ENCODE measurements around the gene TXNRD3. TPM values are rescaled to one million over a fixed set of nuclear protein-coding genes. Genes with fewer than 3 reads are reported as not detected.

Gene TXNRD3
- total RNA-seq, 1 donor from 2014 or later = 4.1 TPM

GRCh38 chr3:126683069-126683468, 28.1 kb upstream of the TXNRD3 start:
- no peak overlapping the region for H3K4me3 ChIP-seq
- H3K4me1 ChIP-seq = peaks cover 9% of the 10 kb centered on the region
- H3K27ac ChIP-seq (replicated peaks) = no peak overlapping the region
- H3K27me3 ChIP-seq (ENCODE audit: low read depth) = peaks cover 10% of the 10 kb centered on the region
- H3K9me3 ChIP-seq (replicated peaks) = no peaks in the 10 kb centered on the region
- H3K36me3 ChIP-seq = no peaks in the 10 kb centered on the region
- intact Hi-C loops (cut with micrococcal nuclease) = no loop called here
- no peak for TF ChIP-seq CTCF (IDR thresholded peaks at IDR 0.05; ENCODE audit: borderline replicate concordance)
- no peak for DNase-seq

- H3K27ac ChIP-seq (replicated peaks) = no peak overlapping the region
- H3K4me1 ChIP-seq = peaks cover 9% of the 10 kb centered on the region
- H3K4me3 ChIP-seq = no peak overlapping the region
- no peaks in the 10 kb centered on the region for H3K9me3 ChIP-seq (replicated peaks)
- peaks cover 21% of the 10 kb centered on the region for H3K27me3 ChIP-seq (ENCODE audit: low read depth)
- no peaks in the 10 kb centered on the region for H3K36me3 ChIP-seq
- TF ChIP-seq CTCF (IDR thresholded peaks at IDR 0.05; ENCODE audit: borderline replicate concordance) = no peak
- intact Hi-C loops (cut with micrococcal nuclease) = no loop called here
- DNase-seq = no peak
These were observed 27.1 kb upstream of the TXNRD3 start for GRCh38 chr3:126682009-126682408.

GRCh38 chr3:126680667-126681055, 25.7 kb upstream of the TXNRD3 start:
- Histone ChIP-seq H3K4me1 (peaks cover 9% of the 10 kb centered on the region), H3K9me3 (replicated peaks) (no peaks in the 10 kb centered on the region), H3K27ac (replicated peaks) (no peak overlapping the region), H3K4me3 (no peak overlapping the region), H3K27me3 (ENCODE audit: low read depth) (peaks cover 28% of the 10 kb centered on the region), H3K36me3 (no peaks in the 10 kb centered on the region)
- no peak for DNase-seq
- TF ChIP-seq CTCF (IDR thresholded peaks at IDR 0.05; ENCODE audit: borderline replicate concordance) = no peak
- intact Hi-C loops (cut with micrococcal nuclease) = no loop called here

- Histone ChIP-seq H3K9me3 (replicated peaks) (no peaks in the 10 kb centered on the region), H3K4me3 (no peak overlapping the region), H3K36me3 (no peaks in the 10 kb centered on the region), H3K4me1 (peaks cover 8% of the 10 kb centered on the region), H3K27me3 (ENCODE audit: low read depth) (peaks cover 28% of the 10 kb centered on the region), H3K27ac (replicated peaks) (no peak overlapping the region)
- intact Hi-C loops (cut with micrococcal nuclease) = loop anchor here (5.0 kb wide), 1 partner anchor 862 kb away; no protein-coding TSS in a partner anchor
- DNase-seq = no peak
- no peak for TF ChIP-seq CTCF (IDR thresholded peaks at IDR 0.05; ENCODE audit: borderline replicate concordance)
These were observed 25.1 kb upstream of the TXNRD3 start for GRCh38 chr3:126679831-126680666.

GRCh38 chr3:126679318-126679751, 24.4 kb upstream of the TXNRD3 start:
- Histone ChIP-seq H3K4me3 (no peak overlapping the region), H3K36me3 (no peaks in the 10 kb centered on the region), H3K27ac (replicated peaks) (no peak overlapping the region), H3K4me1 (peaks cover 5% of the 10 kb centered on the region), H3K27me3 (ENCODE audit: low read depth) (peaks cover 28% of the 10 kb centered on the region), H3K9me3 (replicated peaks) (peaks cover 5% of the 10 kb centered on the region)
- intact Hi-C loops (cut with micrococcal nuclease) = loop anchor here (5.0 kb wide), 1 partner anchor 863 kb away; no protein-coding TSS in a partner anchor
- DNase-seq = peak; percentile 81
- TF ChIP-seq CTCF (IDR thresholded peaks at IDR 0.05; ENCODE audit: borderline replicate concordance) = peak; percentile 99

Data from left ventricle myocardium inferior (tissue), 1 donor.